UCSD-AML1 (cell line): Measurements from ENCODE around the gene MTMR2.
"Not testable (repeated sequence)": the region's sequence is repeated elsewhere in the genome, so short reads cannot be mapped to it uniquely, and the experiment has no call there.

ENCODE experiments used
- DNase-seq: peaks from one replicate; lab custom pipeline; 2025; ENCODE audit not compliant: unreplicated experiment; lab: John Stamatoyannopoulos, UW

Gene MTMR2

GRCh38 chr11:95827696-95828095 is 96.2 kb downstream of the MTMR2 start:
- DNase-seq: no peak

GRCh38 chr11:95821640-95822039 is 102.3 kb downstream of the MTMR2 start:
- no peak for DNase-seq

GRCh38 chr11:95816037-95816436 is 107.9 kb downstream of the MTMR2 start:
- no peak for DNase-seq

GRCh38 chr11:95811052-95811451 is 112.9 kb downstream of the MTMR2 start:
- DNase-seq: not testable (repeated sequence)

GRCh38 chr11:95806464-95806863 is 117.4 kb downstream of the MTMR2 start:
- not testable (repeated sequence) for DNase-seq

- no peak for DNase-seq
Measured at GRCh38 chr11:95805869-95806268, 118.0 kb downstream of the MTMR2 start.

GRCh38 chr11:95803973-95804372 is 119.9 kb downstream of the MTMR2 start:
- no peak for DNase-seq

- DNase-seq: no peak
Measured at GRCh38 chr11:95802806-95803205, 121.1 kb downstream of the MTMR2 start.

- no peak for DNase-seq
Measured at GRCh38 chr11:95800438-95800837, 123.5 kb downstream of the MTMR2 start.

GRCh38 chr11:95799546-95799945 is 124.4 kb downstream of the MTMR2 start:
- no peak for DNase-seq

- no peak for DNase-seq
Measured at GRCh38 chr11:95796501-95796900, 127.4 kb downstream of the MTMR2 start.

GRCh38 chr11:95795627-95796295 is 128.1 kb downstream of the MTMR2 start:
- no peak for DNase-seq

- no peak for DNase-seq
Measured at GRCh38 chr11:95794086-95794485, 129.8 kb downstream of the MTMR2 start.

GRCh38 chr11:95793116-95793515 is 130.8 kb downstream of the MTMR2 start:
- DNase-seq: no peak

GRCh38 chr11:95792700-95793099 is 131.2 kb downstream of the MTMR2 start:
- DNase-seq: no peak

- DNase-seq: no peak
Measured at GRCh38 chr11:95792200-95792599, 131.7 kb downstream of the MTMR2 start.

GRCh38 chr11:95791709-95792033 is 132.2 kb downstream of the MTMR2 start:
- no peak for DNase-seq

- DNase-seq: peak; percentile 59
Measured at GRCh38 chr11:95790933-95791708, 132.8 kb downstream of the MTMR2 start.

GRCh38 chr11:95790123-95790932 is 133.6 kb downstream of the MTMR2 start, which contains the start of gene CEP57:
TSS of gene CEP57 (plus strand) at chr11:95790498. CDS start at chr11:95790699, 201 bp downstream.
- DNase-seq: peak; percentile 88

- peak; percentile 98 for DNase-seq
Measured at GRCh38 chr11:95789506-95790122, 134.3 kb downstream of the MTMR2 start, which contains the start of gene FAM76B. TSS of gene FAM76B (minus strand) at chr11:95789782. CDS start at chr11:95789478, 304 bp downstream.

GRCh38 chr11:95788921-95789505 is 134.9 kb downstream of the MTMR2 start:
- DNase-seq: peak; percentile 56
